ENCODE data around the gene SPTSSA.
"Not testable (repeated sequence)": the region's sequence is repeated elsewhere in the genome, so short reads cannot be mapped to it uniquely, and the experiment has no call there.

SPTSSA gene

GRCh38 chr14:34426313-34427295 lies 35.4 kb downstream of the SPTSSA start:
- DNase-seq (ENCODE audit: low read depth) = no peak

- no peak for DNase-seq (ENCODE audit: low read depth)
Measured at GRCh38 chr14:34425095-34425851, 36.8 kb downstream of the SPTSSA start.

GRCh38 chr14:34424488-34424887 lies 37.6 kb downstream of the SPTSSA start:
- DNase-seq (ENCODE audit: low read depth) = no peak

- no peak for DNase-seq (ENCODE audit: low read depth)
Measured at GRCh38 chr14:34423445-34423844, 38.6 kb downstream of the SPTSSA start.

GRCh38 chr14:34420547-34421150 lies 41.4 kb downstream of the SPTSSA start:
- no peak for DNase-seq (ENCODE audit: low read depth)

- no peak for DNase-seq (ENCODE audit: low read depth)
Measured at GRCh38 chr14:34409721-34410120, 52.3 kb downstream of the SPTSSA start.

- no peak for DNase-seq (ENCODE audit: low read depth)
Measured at GRCh38 chr14:34407951-34408350, 54.1 kb downstream of the SPTSSA start.

- DNase-seq (ENCODE audit: low read depth) = no peak
Measured at GRCh38 chr14:34404416-34404815, 57.6 kb downstream of the SPTSSA start.

- DNase-seq (ENCODE audit: low read depth) = no peak
Measured at GRCh38 chr14:34403646-34404045, 58.4 kb downstream of the SPTSSA start.

- no peak for DNase-seq (ENCODE audit: low read depth)
Measured at GRCh38 chr14:34398024-34398423, 64.0 kb downstream of the SPTSSA start.

- DNase-seq (ENCODE audit: low read depth) = no peak
Measured at GRCh38 chr14:34387974-34388516, 74.0 kb downstream of the SPTSSA start.

GRCh38 chr14:34386865-34387485 lies 75.1 kb downstream of the SPTSSA start:
- DNase-seq (ENCODE audit: low read depth) = no peak

GRCh38 chr14:34385881-34386280 lies 76.2 kb downstream of the SPTSSA start:
- not testable (repeated sequence) for DNase-seq (ENCODE audit: low read depth)

- DNase-seq (ENCODE audit: low read depth) = no peak
Measured at GRCh38 chr14:34383839-34384238, 78.2 kb downstream of the SPTSSA start.
